ENCODE measurements around the gene AFF3. TPM values are rescaled to one million over a fixed set of nuclear protein-coding genes. Genes with fewer than 3 reads are reported as not detected.

Gene AFF3
- total and polyA plus RNA-seq, 2 donors (not counting 3 experiments of a cell fraction or from before 2014, with no cell fraction given): 0.06 to 0.07 TPM

DNA sequence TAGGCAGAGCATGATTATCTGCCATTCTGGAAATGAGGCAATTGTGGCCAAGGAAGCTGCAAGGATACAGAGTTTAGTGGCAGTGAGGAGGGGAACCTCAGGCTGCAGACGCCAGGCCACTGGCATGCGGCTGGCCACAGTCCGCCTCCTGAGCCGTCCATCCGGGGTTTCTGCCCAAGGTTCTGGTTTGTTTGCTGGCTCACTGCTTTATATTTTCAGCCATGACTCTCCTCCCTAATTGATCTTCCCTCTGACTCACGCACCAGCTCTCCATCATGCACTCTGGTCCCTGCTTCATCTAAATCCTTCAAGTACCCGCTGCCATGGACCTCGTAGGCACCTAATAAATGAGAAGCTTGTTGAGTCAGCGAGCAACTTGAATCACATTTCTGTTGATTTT lies 544.8 kb downstream of the AFF3 start:
- Histone ChIP-seq H4K20me1 (replicated peaks; ENCODE audit: control insufficient read depth, extremely low read depth, insufficient read depth, low read length) (no peaks in the 10 kb centered on the region), H3K9ac (replicated peaks; ENCODE audit: extremely low read depth, insufficient read depth, low read length) (no peak overlapping the region), H3K27ac (ENCODE audit: insufficient read depth, low read depth, low read length) (no peak overlapping the region), H3K4me2 (ENCODE audit: insufficient read depth, low read length) (no peak overlapping the region), H3K79me2 (ENCODE audit: control insufficient read depth, insufficient read depth, low read length) (no peaks in the 10 kb centered on the region), H3K27me3 (ENCODE audit: control insufficient read depth in 2 of 2, insufficient read depth in 2 of 2, low read length in 2 of 2) (peaks cover 11 to 21% of the 10 kb centered on the region in 2 experiments), H3K4me1 (ENCODE audit: control insufficient read depth, extremely low read depth, insufficient read depth, low read length) (no peaks in the 10 kb centered on the region), H3K36me3 (ENCODE audit: control insufficient read depth in 2 of 2, extremely low read depth in 1 of 2, insufficient read depth in 2 of 2, low read length in 2 of 2) (no peaks in the 10 kb centered on the region), H3K9me3 (replicated peaks; ENCODE audit: control insufficient read depth, insufficient read depth, low read length) (no peaks in the 10 kb centered on the region), H3K4me3 (replicated peaks in 1 of 3; ENCODE audit: insufficient read depth in 1 of 3, low read depth in 1 of 3, low read length in 3 of 3) (no peak overlapping the region), H2AFZ (ENCODE audit: low read depth, low read length) (no peak overlapping the region), H3K9me1 (replicated peaks; ENCODE audit: control insufficient read depth, extremely low read depth, insufficient read depth, low read length) (no peaks in the 10 kb centered on the region)
- POLR2A ChIA-PET: no interaction called here
- no peak for TF ChIP-seq MYC (IDR thresholded peaks at IDR 0.05; ENCODE audit: low read depth, low read length)
- DNase-seq (ENCODE audit: low read depth, low spot score) (no peak), FAIRE-seq (no peak)
- no TSS peak for BruUV-seq (replicated peaks)
- intact Hi-C loops (cut with micrococcal nuclease) (no loop called here), dilution Hi-C loops (cut with MboI; ENCODE audit: extremely low pct_ligation_motif_present, low sequenced_read_pairs) (no loop called here)
- CTCF ChIA-PET: no interaction called here

DNA sequence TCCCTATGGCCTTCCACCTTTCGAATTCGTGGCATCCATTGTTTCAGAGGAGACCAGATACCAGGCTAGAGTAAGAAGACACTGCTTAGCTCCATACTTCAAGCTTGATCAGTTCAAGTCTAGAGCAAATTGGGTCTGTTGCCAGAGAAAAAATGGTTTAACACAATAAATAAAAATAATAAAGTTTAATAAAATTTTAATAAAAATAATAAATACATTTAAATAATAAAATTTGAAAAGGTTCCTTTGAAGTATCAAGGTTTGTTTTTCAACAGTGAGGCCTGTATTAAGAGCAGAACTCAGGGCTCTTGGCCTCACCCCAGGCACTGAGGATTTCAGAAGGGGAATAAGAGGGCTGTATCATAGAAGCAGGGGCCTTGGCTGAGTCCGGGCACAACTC lies 547.0 kb downstream of the AFF3 start:
- no peak for FAIRE-seq
- Histone ChIP-seq H3K9me3 (replicated peaks; ENCODE audit: control insufficient read depth, insufficient read depth, low read length) (no peaks in the 10 kb centered on the region), H3K36me3 (ENCODE audit: control insufficient read depth in 2 of 2, extremely low read depth in 1 of 2, insufficient read depth in 2 of 2, low read length in 2 of 2) (no peaks in the 10 kb centered on the region), H3K79me2 (ENCODE audit: control insufficient read depth, insufficient read depth, low read length) (no peaks in the 10 kb centered on the region), H3K4me1 (ENCODE audit: control insufficient read depth, extremely low read depth, insufficient read depth, low read length) (no peaks in the 10 kb centered on the region), H3K4me2 (ENCODE audit: insufficient read depth, low read length) (no peak overlapping the region), H3K9me1 (replicated peaks; ENCODE audit: control insufficient read depth, extremely low read depth, insufficient read depth, low read length) (no peaks in the 10 kb centered on the region), H3K27ac (ENCODE audit: insufficient read depth, low read depth, low read length) (no peak overlapping the region), H3K27me3 (ENCODE audit: control insufficient read depth in 2 of 2, insufficient read depth in 2 of 2, low read length in 2 of 2) (peaks cover 2 to 5% of the 10 kb centered on the region in 2 experiments), H4K20me1 (replicated peaks; ENCODE audit: control insufficient read depth, extremely low read depth, insufficient read depth, low read length) (no peaks in the 10 kb centered on the region), H3K4me3 (replicated peaks in 1 of 3; ENCODE audit: insufficient read depth in 1 of 3, low read depth in 1 of 3, low read length in 3 of 3) (no peak overlapping the region), H2AFZ (ENCODE audit: low read depth, low read length) (no peak overlapping the region), H3K9ac (replicated peaks; ENCODE audit: extremely low read depth, insufficient read depth, low read length) (no peak overlapping the region)
- DNase-seq (ENCODE audit: low read depth, low spot score): no peak
- ChIA-PET CTCF (no interaction called here), POLR2A (no interaction called here)
- TF ChIP-seq, protein P1, sequence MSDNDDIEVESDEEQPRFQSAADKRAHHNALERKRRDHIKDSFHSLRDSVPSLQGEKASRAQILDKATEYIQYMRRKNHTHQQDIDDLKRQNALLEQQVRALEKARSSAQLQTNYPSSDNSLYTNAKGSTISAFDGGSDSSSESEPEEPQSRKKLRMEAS (IDR thresholded peaks at IDR 0.05; ENCODE audit: insufficient read depth, insufficient read length): no peak
- TF ChIP-seq POLR2A (IDR thresholded peaks at IDR 0.05; ENCODE audit: low read depth, low read length): no peak
- TF ChIP-seq POLR2AphosphoS5 (IDR thresholded peaks at IDR 0.05; ENCODE audit: insufficient read depth, low read depth, low read length): no peak
- TF ChIP-seq JUN (IDR thresholded peaks at IDR 0.05; ENCODE audit: borderline replicate concordance, insufficient read depth, insufficient read length, low read depth): no peak
- no peak for TF ChIP-seq MYC (IDR thresholded peaks at IDR 0.05; ENCODE audit: low read depth, low read length)
- TF ChIP-seq, protein P2, sequence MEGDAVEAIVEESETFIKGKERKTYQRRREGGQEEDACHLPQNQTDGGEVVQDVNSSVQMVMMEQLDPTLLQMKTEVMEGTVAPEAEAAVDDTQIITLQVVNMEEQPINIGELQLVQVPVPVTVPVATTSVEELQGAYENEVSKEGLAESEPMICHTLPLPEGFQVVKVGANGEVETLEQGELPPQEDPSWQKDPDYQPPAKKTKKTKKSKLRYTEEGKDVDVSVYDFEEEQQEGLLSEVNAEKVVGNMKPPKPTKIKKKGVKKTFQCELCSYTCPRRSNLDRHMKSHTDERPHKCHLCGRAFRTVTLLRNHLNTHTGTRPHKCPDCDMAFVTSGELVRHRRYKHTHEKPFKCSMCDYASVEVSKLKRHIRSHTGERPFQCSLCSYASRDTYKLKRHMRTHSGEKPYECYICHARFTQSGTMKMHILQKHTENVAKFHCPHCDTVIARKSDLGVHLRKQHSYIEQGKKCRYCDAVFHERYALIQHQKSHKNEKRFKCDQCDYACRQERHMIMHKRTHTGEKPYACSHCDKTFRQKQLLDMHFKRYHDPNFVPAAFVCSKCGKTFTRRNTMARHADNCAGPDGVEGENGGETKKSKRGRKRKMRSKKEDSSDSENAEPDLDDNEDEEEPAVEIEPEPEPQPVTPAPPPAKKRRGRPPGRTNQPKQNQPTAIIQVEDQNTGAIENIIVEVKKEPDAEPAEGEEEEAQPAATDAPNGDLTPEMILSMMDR (IDR thresholded peaks at IDR 0.05; ENCODE audit: extremely low read depth in 1 of 2, insufficient read depth in 1 of 2, low read depth in 1 of 2, low read length in 2 of 2): no peak
- no peak for TF ChIP-seq FOS (IDR thresholded peaks at IDR 0.05; ENCODE audit: borderline replicate concordance, insufficient read depth, low read length)
- TF ChIP-seq EZH2 (IDR thresholded peaks at IDR 0.05; ENCODE audit: borderline replicate concordance, low read depth, low read length, severe bottlenecking): no peak
- TF ChIP-seq GATA2 (IDR thresholded peaks at IDR 0.05; ENCODE audit: insufficient read depth, insufficient read length, low read depth, low read length): no peak
- intact Hi-C loops (cut with micrococcal nuclease): no loop called here
- BruUV-seq (replicated peaks): no TSS peak
- dilution Hi-C loops (cut with MboI; ENCODE audit: extremely low pct_ligation_motif_present, low sequenced_read_pairs): no loop called here
